Testis (tissue), 3 donors: ENCODE measurements around the gene SYT1. TPM values are rescaled to one million over a fixed set of nuclear protein-coding genes. Genes with fewer than 3 reads are reported as not detected.

Source experiments
- DNase-seq: peaks from one replicate; pipeline ENCODE4 v3.0.0-alpha.2; 2019
- H3K27ac ChIP-seq, 2 donors: fragments of 200-600 bp; sonication (generic); one replicate each; pipeline ENCODE4 v1.5.1; 2019
- H3K27me3 ChIP-seq: fragments of 200-600 bp; sonication (generic); one replicate; pipeline ENCODE4 v1.5.1; 2019
- H3K36me3 ChIP-seq: fragments of 200-600 bp; sonication (generic); one replicate; pipeline ENCODE4 v1.5.1; 2017; ENCODE audit warnings: low read depth; ENCODE audit errors: missing control alignments
- H3K4me1 ChIP-seq: fragments of 200-600 bp; sonication (generic); one replicate; pipeline ENCODE4 v1.5.1; 2019
- H3K4me3 ChIP-seq, 2 donors: fragments of 200-600 bp; sonication (generic); one replicate each; pipeline ENCODE4 v1.5.1; 2017 to 2019
- H3K9me3 ChIP-seq: fragments of 200-600 bp; sonication (generic); one replicate; pipeline ENCODE4 v1.5.1; 2017
- CTCF ChIP-seq, 3 experiments: fragments of 450-650 bp in 2 of 3; fragments of 200-600 bp in 1 of 3; sonication (generic) in 1 of 3; IDR thresholded peaks; one replicate each; pipeline ENCODE4 v1.5.1; 2016 to 2019; ENCODE audit warnings: antibody characterized with exemption in 3 of 3, mild to moderate bottlenecking in 2 of 3, moderate library complexity in 1 of 3
- POLR2A ChIP-seq: fragments of 450-650 bp; IDR thresholded peaks from one replicate; pipeline ENCODE4 v1.6.1; 2017; ENCODE audit warnings: antibody characterized with exemption, mild to moderate bottlenecking, moderate library complexity
- WGBS, 2 donors: methylation state at CpG; one replicate each; pipeline ENCODE4 v1.1.5; 2018; 5-methylcytosine and 5-hydroxymethylcytosine counted together
- intact Hi-C: fragments of 100-400 bp; cut with DNase I; formaldehyde crosslinking; loops from one replicate; pipeline ENCODE4 v1.15.1; 2023; ENCODE audit warnings: low total_unique reads
- polyA plus RNA-seq: library from polyadenylated mRNA; stranded (reverse); fragments of 350-450 nt; fragmentation: Illumina TruSeq; extraction: RNeasy Lipid Tissue Mini Kit (QIAGEN cat#74804); gene quantifications from one replicate; pipeline ENCODE4 v1.2.3, GENCODE V29; 2014; ENCODE audit warnings: low read depth, low replicate concordance; ENCODE audit not compliant: insufficient read depth
- total RNA-seq, 2 donors: library from RNA; depleted of rRNA; stranded (reverse); fragments of >200 nt; gene quantifications; one replicate each; pipeline ENCODE4 v1.2.3, GENCODE V29; 2016

The SYT1 gene
- total and polyA plus RNA-seq, 3 donors from 2014 or later: 1.1 to 1.7 (median 1.3) TPM

GRCh38 chr12:79331870-79332269 is 467.3 kb downstream of the SYT1 start:
- Histone ChIP-seq H3K27ac (no peak overlapping the region), H3K9me3 (no peaks in the 10 kb centered on the region), H3K4me3 (no peak overlapping the region), H3K4me1 (no peaks in the 10 kb centered on the region), H3K27me3 (no peaks in the 10 kb centered on the region), H3K36me3 (no peaks in the 10 kb centered on the region)
- no peak for DNase-seq
- intact Hi-C loops: no loop called here
- 96 to 97% methylated on average over 1 of the region's 1 CpG for WGBS, 2 donors
- TF ChIP-seq POLR2A (no peak), CTCF (IDR thresholded peaks at IDR 0.05) (no peak)

- TF ChIP-seq POLR2A (no peak), CTCF (IDR thresholded peaks at IDR 0.05) (no peak)
- 88 to 97% methylated on average over 3 of the region's 3 CpGs for WGBS, 2 donors
- intact Hi-C loops: no loop called here
- no peak overlapping the region for H3K4me3 ChIP-seq
- no peaks in the 10 kb centered on the region for H3K9me3 ChIP-seq
- H3K4me1 ChIP-seq: no peaks in the 10 kb centered on the region
- H3K27ac ChIP-seq: no peak overlapping the region
- no peaks in the 10 kb centered on the region for H3K36me3 ChIP-seq
- H3K27me3 ChIP-seq: no peaks in the 10 kb centered on the region
- DNase-seq: no peak
Observed at GRCh38 chr12:79333144-79333543, 468.6 kb downstream of the SYT1 start.

- TF ChIP-seq CTCF (IDR thresholded peaks at IDR 0.05) (no peak), POLR2A (no peak)
- Histone ChIP-seq H3K27me3 (no peaks in the 10 kb centered on the region), H3K4me3 (no peak overlapping the region), H3K27ac (no peak overlapping the region), H3K36me3 (no peaks in the 10 kb centered on the region), H3K9me3 (no peaks in the 10 kb centered on the region), H3K4me1 (no peaks in the 10 kb centered on the region)
- WGBS, 2 donors: 92 to 93% methylated on average over 5 of the region's 5 CpGs
- intact Hi-C loops: no loop called here
- DNase-seq: no peak
Observed at GRCh38 chr12:79337662-79338290, 473.2 kb downstream of the SYT1 start.

- Histone ChIP-seq H3K27me3 (no peaks in the 10 kb centered on the region), H3K36me3 (no peaks in the 10 kb centered on the region), H3K27ac (no peak overlapping the region), H3K4me1 (no peaks in the 10 kb centered on the region), H3K4me3 (no peak overlapping the region), H3K9me3 (no peaks in the 10 kb centered on the region)
- intact Hi-C loops: no loop called here
- peak; percentile 51 for DNase-seq
- WGBS, 2 donors: 69 to 71% methylated on average over 5 of the region's 5 CpGs
- TF ChIP-seq CTCF (IDR thresholded peaks at IDR 0.05): peak in 1 of 3 experiments; percentile 32
- no peak for TF ChIP-seq POLR2A
Observed at GRCh38 chr12:79344855-79345847, 480.6 kb downstream of the SYT1 start.
